Hepatocyte (in vitro differentiated cells): ENCODE data around the gene URM1. TPM values are rescaled to one million over a fixed set of nuclear protein-coding genes. Genes with fewer than 3 reads are reported as not detected.

Source experiments
- DNase-seq: peaks from one replicate; pipeline ENCODE4 v3.0.0-alpha.2; 2016; ENCODE audit warnings: low spot score
- H2AFZ ChIP-seq: fragments of 200-600 bp; sonication (generic); 2 replicates; pipeline ENCODE4 v1.6.0; 2016; ENCODE audit warnings: antibody characterized with exemption, mild to moderate bottlenecking
- H3K27ac ChIP-seq: fragments of 200-600 bp; sonication (generic); 2 replicates; pipeline ENCODE4 v1.5.1; 2016; ENCODE audit warnings: mild to moderate bottlenecking
- H3K27me3 ChIP-seq: fragments of 200-600 bp; sonication (generic); 2 replicates; pipeline ENCODE4 v1.6.1; 2016
- H3K36me3 ChIP-seq: fragments of 200-600 bp; sonication (generic); replicated peaks from 2 replicates; pipeline ENCODE4 v1.5.1; 2016; ENCODE audit warnings: low read depth; ENCODE audit not compliant: insufficient read depth
- H3K4me1 ChIP-seq: fragments of 200-600 bp; sonication (generic); 2 replicates; pipeline ENCODE4 v1.5.1; 2016; ENCODE audit warnings: mild to moderate bottlenecking, moderate library complexity; ENCODE audit not compliant: insufficient read depth
- H3K4me2 ChIP-seq: fragments of 200-600 bp; sonication (generic); 2 replicates; pipeline ENCODE4 v1.6.0; 2016
- H3K4me3 ChIP-seq: fragments of 200-600 bp; sonication (generic); 2 replicates; pipeline ENCODE4 v1.5.1; 2016; ENCODE audit warnings: mild to moderate bottlenecking
- H3K79me2 ChIP-seq: fragments of 200-600 bp; sonication (generic); 2 replicates; pipeline ENCODE4 v1.6.0; 2017; ENCODE audit warnings: mild to moderate bottlenecking
- H3K9me2 ChIP-seq: fragments of 200-600 bp; sonication (generic); replicated peaks from 2 replicates; pipeline ENCODE4 v1.6.0; 2017; ENCODE audit warnings: mild to moderate bottlenecking; ENCODE audit not compliant: insufficient read depth
- H3K9me3 ChIP-seq: fragments of 200-600 bp; sonication (generic); 2 replicates; pipeline ENCODE4 v1.5.1; 2016; ENCODE audit warnings: low read depth, mild to moderate bottlenecking
- H4K20me1 ChIP-seq: fragments of 200-600 bp; sonication (generic); 2 replicates; pipeline ENCODE4 v1.6.0; 2016; ENCODE audit warnings: mild to moderate bottlenecking; ENCODE audit not compliant: insufficient read depth, poor library complexity, severe bottlenecking
- CTCF ChIP-seq: fragments of 200-600 bp; sonication (generic); IDR thresholded peaks from 2 replicates; pipeline ENCODE4 v1.5.1; 2016; ENCODE audit warnings: antibody characterized with exemption, mild to moderate bottlenecking; ENCODE audit not compliant: poor library complexity
- EZH2 ChIP-seq: fragments of 200-600 bp; sonication (generic); IDR thresholded peaks from 2 replicates; pipeline ENCODE4 v1.6.1; 2016; ENCODE audit warnings: antibody characterized with exemption, mild to moderate bottlenecking, borderline replicate concordance
- EZH2phosphoT487 ChIP-seq: fragments of 200-600 bp; sonication (generic); IDR thresholded peaks from one replicate; pipeline ENCODE4 v1.6.1; 2018; ENCODE audit warnings: antibody characterized with exemption, mild to moderate bottlenecking, low read depth, moderate library complexity; ENCODE audit not compliant: unreplicated experiment, severe bottlenecking
- WGBS: methylation state at CpG from one replicate; pipeline ENCODE4 v1.1.6; 2016; ENCODE audit warnings: low lambda C conversion rate; ENCODE audit errors: missing lambda C conversion rate; 5-methylcytosine and 5-hydroxymethylcytosine counted together
- polyA plus RNA-seq: library from polyadenylated mRNA; unstranded; fragments of >200 nt; fragmentation: Nextera tagmentation; extraction: Ambion mirVana; gene quantifications from 2 replicates; pipeline ENCODE4 v1.2.1, GENCODE V29; 2016
- total RNA-seq: library from RNA; depleted of rRNA; stranded (reverse); fragments of >200 nt; gene quantifications from 2 replicates; pipeline ENCODE4 v1.2.3, GENCODE V29; 2014

Gene URM1
- 32.7 and 33.8 TPM in 2 replicates for total RNA-seq
- 55.7 and 66.7 TPM in 2 replicates for polyA plus RNA-seq

DNA sequence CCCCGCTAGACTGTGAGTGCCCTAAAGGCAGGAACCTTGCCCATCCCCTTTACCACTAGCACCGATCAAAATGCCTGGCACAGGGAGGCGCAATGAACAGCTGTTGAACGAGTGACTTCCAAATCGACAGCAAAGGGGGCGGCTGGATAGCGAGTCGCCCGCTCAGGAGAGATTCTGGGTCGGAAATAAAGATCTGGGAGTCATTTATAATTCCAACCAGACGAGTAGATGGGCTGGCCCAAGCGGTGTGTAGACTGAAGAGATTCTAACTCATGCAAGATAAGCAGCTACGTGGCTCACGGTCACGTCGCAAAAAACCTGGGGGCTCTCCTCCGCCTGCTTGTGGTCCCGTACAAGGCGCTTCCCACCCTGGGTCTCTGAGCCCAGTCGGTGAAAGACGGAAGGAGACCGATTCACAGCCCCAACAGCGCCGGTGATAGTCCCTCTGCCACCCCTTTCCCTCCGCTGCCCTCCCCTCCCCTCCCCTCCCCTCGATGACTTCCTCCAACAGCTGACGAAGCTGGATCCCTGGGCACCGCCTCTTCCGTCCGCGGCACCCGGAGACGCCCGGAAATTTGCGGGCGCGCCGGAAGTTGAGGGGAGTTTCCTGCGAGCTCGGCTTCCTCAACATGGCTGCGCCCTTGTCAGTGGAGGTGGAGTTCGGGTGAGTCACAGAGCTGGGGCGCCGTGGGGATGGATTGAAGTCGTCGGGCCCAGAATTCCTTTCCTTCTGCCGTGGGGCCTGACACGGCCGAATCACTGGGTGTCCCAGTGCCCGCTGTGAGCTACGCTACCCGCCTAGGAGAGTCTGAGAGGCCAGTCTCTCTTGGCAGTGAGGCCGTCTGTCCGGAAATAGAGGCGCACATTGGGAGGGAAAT, at the start of gene URM1:
Gene URM1, plus strand, starts transcription at position 623 of the 878 bp plus-strand sequence. Its CDS starts 7 bp downstream, at position 630.
- Histone ChIP-seq H3K27me3 (no peaks in the 10 kb centered on the region), H3K36me3 (no peaks in the 10 kb centered on the region), H2AFZ (peak within 1 kb of the TSS; percentile 49), H3K9me3 (no peaks in the 10 kb centered on the region), H3K4me1 (peaks cover 7% of the 10 kb centered on the region), H3K79me2 (peaks cover 56% of the 10 kb centered on the region), H3K27ac (peak within 1 kb of the TSS; percentile 93), H4K20me1 (no peaks in the 10 kb centered on the region), H3K9me2 (no peaks in the 10 kb centered on the region), H3K4me3 (peak within 1 kb of the TSS; percentile 52), H3K4me2 (peak within 1 kb of the TSS; percentile 85)
- DNase-seq = peak; percentile 97
- 2% methylated on average over 49 of the region's 55 CpGs for WGBS
- TF ChIP-seq EZH2phosphoT487 (no peak), EZH2 (no peak), CTCF (no peak)

GRCh38 chr9:128321879-128322403, 49.2 kb upstream of the URM1 start:
- TF ChIP-seq EZH2phosphoT487 (no peak), CTCF (no peak), EZH2 (no peak)
- no peaks in the 10 kb centered on the region for H3K9me2 ChIP-seq
- no peaks in the 10 kb centered on the region for H3K27me3 ChIP-seq
- DNase-seq = no peak
- H3K36me3 ChIP-seq = no peaks in the 10 kb centered on the region
- peak overlapping the region; percentile 89 for H3K4me2 ChIP-seq
- H3K79me2 ChIP-seq = peaks cover 32% of the 10 kb centered on the region
- H3K4me3 ChIP-seq = peak overlapping the region; percentile 60
- WGBS = 3% methylated on average over 21 of the region's 21 CpGs
- peak overlapping the region; percentile 2 for H3K27ac ChIP-seq
- no peaks in the 10 kb centered on the region for H3K9me3 ChIP-seq
- peaks cover 5% of the 10 kb centered on the region for H4K20me1 ChIP-seq
- H3K4me1 ChIP-seq = peaks cover 13% of the 10 kb centered on the region
- peak overlapping the region; percentile 72 for H2AFZ ChIP-seq

DNA sequence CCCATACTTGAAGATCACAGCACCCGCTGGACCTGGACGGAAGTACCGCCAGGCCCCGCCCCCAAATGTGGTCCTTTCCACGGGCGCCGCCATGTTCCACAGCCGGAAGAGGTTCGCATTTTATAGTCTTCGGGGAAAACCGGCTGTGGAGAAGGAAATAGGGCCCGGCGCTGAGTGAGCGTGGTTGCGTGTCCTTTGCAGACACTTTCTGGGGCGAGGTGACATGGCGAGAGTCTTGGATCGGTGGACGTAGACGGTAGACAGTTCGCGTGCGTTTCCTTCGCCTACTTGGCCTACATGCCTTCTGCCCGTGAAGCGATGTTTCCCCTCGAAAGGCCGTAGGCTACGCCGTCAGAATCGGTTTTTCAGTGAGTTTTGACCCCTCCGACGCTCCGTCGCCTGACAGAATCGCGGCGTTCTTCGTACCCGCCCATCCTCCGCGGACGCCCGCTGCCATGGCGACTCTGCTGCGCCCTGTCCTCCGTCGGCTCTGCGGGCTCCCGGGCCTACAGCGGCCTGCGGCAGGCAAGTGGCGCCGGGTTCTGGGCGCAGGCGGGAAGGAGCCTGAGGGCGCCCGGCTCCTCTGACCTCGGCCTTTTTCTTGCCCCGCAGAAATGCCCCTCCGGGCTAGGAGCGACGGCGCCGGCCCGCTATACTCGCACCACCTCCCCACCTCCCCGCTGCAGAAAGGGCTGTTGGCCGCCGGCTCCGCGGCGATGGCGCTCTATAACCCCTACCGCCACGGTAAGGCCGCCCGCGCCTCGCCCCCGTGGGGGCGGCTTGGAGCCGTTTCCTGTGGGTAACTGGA, 48.6 kb upstream of the URM1 start, which contains the start of the genes COQ4 and TRUB2:
Gene COQ4, plus strand, starts transcription at position 436 of the 808 bp plus-strand sequence. Its CDS starts 20 bp downstream, at position 456.
Gene TRUB2, minus strand, starts transcription at position 44 of the 808 bp plus-strand sequence. Its CDS starts 39 bp downstream, at position 5.
- peaks cover 32% of the 10 kb centered on the region for H3K79me2 ChIP-seq
- no peaks in the 10 kb centered on the region for H3K9me2 ChIP-seq
- peak within 1 kb of the TSS; percentile 89 for H3K4me2 ChIP-seq
- under 1% methylated on average over 83 of the region's 83 CpGs for WGBS
- H4K20me1 ChIP-seq = peaks cover 5% of the 10 kb centered on the region
- H3K27ac ChIP-seq = peak within 1 kb of the TSS; percentile 93
- H3K36me3 ChIP-seq = no peaks in the 10 kb centered on the region
- H3K4me3 ChIP-seq = peak within 1 kb of the TSS; percentile 60
- H2AFZ ChIP-seq = peak within 1 kb of the TSS; percentile 77
- H3K4me1 ChIP-seq = peaks cover 13% of the 10 kb centered on the region
- H3K27me3 ChIP-seq = no peaks in the 10 kb centered on the region
- H3K9me3 ChIP-seq = no peaks in the 10 kb centered on the region
- TF ChIP-seq EZH2phosphoT487 = no peak
- no peak for TF ChIP-seq EZH2
- TF ChIP-seq CTCF = no peak
- peak; percentile 97 for DNase-seq
